Naive thymus-derived CD8-positive, alpha-beta T cell (primary cell): Measurements from ENCODE around the gene CCDC124. TPM values are rescaled to one million over a fixed set of nuclear protein-coding genes. Genes with fewer than 3 reads are reported as not detected.
"Not testable (repeated sequence)": the region's sequence is repeated elsewhere in the genome, so short reads cannot be mapped to it uniquely, and the experiment has no call there.

Experiments used
- ATAC-seq, 2 donors: fragments of 150-1000 bp; cut with Tn5 transposase in 1 of 2; sonication (Bioruptor Pico), chemical (Tn5 transposase) in 1 of 2; 1 replicate in 1 of 2; 2 replicates in 1 of 2; pipeline ENCODE4 v1.10.0; 2021; ENCODE audit warnings: mild to moderate bottlenecking in 2 of 2, moderate library complexity in 2 of 2
- POLR2A ChIA-PET: fragments of 350-600 bp; sonication (Branson Sonifier 250); formaldehyde crosslinking; loops from one replicate; lab custom pipeline; 2021; ENCODE audit warnings: antibody characterized with exemption; lab: Charles Lee
- DNase-seq, 10 donors: peaks; one replicate each; pipeline versions ENCODE4 v3.0.0 to v3.0.0-alpha.2; 2020 to 2022
- H3K27ac Mint-ChIP-seq, 10 donors: one replicate each; pipeline ENCODE4 v1.8.0; 2020 to 2022; ENCODE audit warnings: mild to moderate bottlenecking in 10 of 10, mixed read lengths in 10 of 10, moderate library complexity in 4 of 10, inconsistent platforms in 1 of 10
- H3K27me3 Mint-ChIP-seq, 5 donors: one replicate each; pipeline ENCODE4 v1.8.0; 2021 to 2022; ENCODE audit warnings: mixed read lengths in 5 of 5
- H3K36me3 Mint-ChIP-seq, 3 donors: one replicate each; pipeline ENCODE4 v1.8.0; 2020 to 2022; ENCODE audit warnings: mixed read lengths in 3 of 3, mild to moderate bottlenecking in 2 of 3, inconsistent platforms in 1 of 3
- H3K4me1 Mint-ChIP-seq, 4 donors: one replicate each; pipeline ENCODE4 v1.8.0; 2021 to 2022; ENCODE audit warnings: mixed read lengths in 4 of 4
- H3K4me3 Mint-ChIP-seq, 10 donors: one replicate each; pipeline ENCODE4 v1.8.0; 2020 to 2022; ENCODE audit warnings: mild to moderate bottlenecking in 10 of 10, mixed read lengths in 10 of 10, moderate library complexity in 6 of 10, inconsistent platforms in 1 of 10
- H3K9me3 Mint-ChIP-seq, 9 donors: one replicate each; pipeline ENCODE4 v1.8.0; 2020 to 2022; ENCODE audit warnings: mixed read lengths in 9 of 9, mild to moderate bottlenecking in 3 of 9, inconsistent platforms in 1 of 9, moderate library complexity in 1 of 9
- polyA plus RNA-seq, 3 donors: library from polyadenylated mRNA; unstranded; fragments of 300-500 nt; fragmentation: Illumina TruSeq; gene quantifications; one replicate each; pipeline ENCODE4 v1.2.3, GENCODE V29; 2021
- total RNA-seq, 8 experiments: library from RNA in 2 of 8; stranded (reverse) in 2 of 8; gene quantifications; one replicate each; pipeline ENCODE4 v1.2.3 and lab custom pipeline; 2021 to 2026

CCDC124 gene
- total and polyA plus RNA-seq, 5 experiments from 2014 or later = 36.2 to 53.6 (median 36.9) TPM

- no peak for ATAC-seq
- peaks cover 0 to 8% (median under 1%) of the 10 kb centered on the region in 5 donors for H3K27me3 Mint-ChIP-seq
- H3K36me3 Mint-ChIP-seq = no peaks in the 10 kb centered on the region
These were observed 42.2 kb downstream of the CCDC124 start for GRCh38 chr19:17975032-17975431.

GRCh38 chr19:17977021-17977420 lies 44.2 kb downstream of the CCDC124 start:
- no peak for DNase-seq
- Mint-ChIP-seq H3K36me3 (no peaks in the 10 kb centered on the region), H3K4me1 (peaks cover 0 to 7% (median under 1%) of the 10 kb centered on the region in 4 donors), H3K9me3 (no peaks in the 10 kb centered on the region), H3K27ac (no peak overlapping the region), H3K4me3 (no peak overlapping the region), H3K27me3 (peaks cover 3 to 24% (median 9%) of the 10 kb centered on the region in 5 donors)
- ATAC-seq = no peak
- POLR2A ChIA-PET = no interaction called here

More at GRCh38 chr19:17975032-17975431, 42.2 kb downstream of the CCDC124 start:
- Mint-ChIP-seq H3K4me1 (peaks cover 0 to 3% (median under 1%) of the 10 kb centered on the region in 4 donors), H3K4me3 (no peak overlapping the region), H3K27ac (peak overlapping the region in 1 of 10 donors; percentile 60), H3K9me3 (no peaks in the 10 kb centered on the region)
- no peak for DNase-seq
- POLR2A ChIA-PET = no interaction called here

GRCh38 chr19:17977488-17977887 lies 44.7 kb downstream of the CCDC124 start:
- no peak for ATAC-seq
- Mint-ChIP-seq H3K27me3 (peaks cover 3 to 28% (median 9%) of the 10 kb centered on the region in 5 donors), H3K36me3 (no peaks in the 10 kb centered on the region), H3K4me1 (peaks cover 0 to 7% (median under 1%) of the 10 kb centered on the region in 4 donors), H3K4me3 (no peak overlapping the region), H3K9me3 (no peaks in the 10 kb centered on the region), H3K27ac (peak overlapping the region in 2 of 10 donors; percentile 36 to 54)
- POLR2A ChIA-PET = no interaction called here
- no peak for DNase-seq

- Mint-ChIP-seq H3K27ac (no peak overlapping the region), H3K4me1 (peaks cover 0 to 7% (median under 1%) of the 10 kb centered on the region in 4 donors), H3K4me3 (no peak overlapping the region), H3K9me3 (no peaks in the 10 kb centered on the region), H3K36me3 (no peaks in the 10 kb centered on the region), H3K27me3 (peaks cover 3 to 36% (median 7%) of the 10 kb centered on the region in 5 donors)
- POLR2A ChIA-PET = no interaction called here
- DNase-seq = no peak
- no peak for ATAC-seq
These were observed 48.8 kb downstream of the CCDC124 start for GRCh38 chr19:17981611-17982010.

- DNase-seq (no peak), ATAC-seq (no peak)
- no peaks in the 10 kb centered on the region for H3K36me3 Mint-ChIP-seq
- peaks cover 3 to 36% (median 7%) of the 10 kb centered on the region in 5 donors for H3K27me3 Mint-ChIP-seq
- POLR2A ChIA-PET = interaction anchor here (0.5 kb wide), 1 partner anchor 22 kb away, joined by 5 read pairs; no protein-coding TSS in a partner anchor
- no peak overlapping the region for H3K27ac Mint-ChIP-seq
- no peaks in the 10 kb centered on the region for H3K9me3 Mint-ChIP-seq
- peaks cover 0 to 7% (median under 1%) of the 10 kb centered on the region in 4 donors for H3K4me1 Mint-ChIP-seq
- H3K4me3 Mint-ChIP-seq = no peak overlapping the region
These were observed 49.6 kb downstream of the CCDC124 start for GRCh38 chr19:17982430-17982829.

GRCh38 chr19:17985037-17985818 lies 52.4 kb downstream of the CCDC124 start:
- POLR2A ChIA-PET = no interaction called here
- no peak for DNase-seq
- H3K36me3 Mint-ChIP-seq = no peaks in the 10 kb centered on the region
- no peak overlapping the region for H3K4me3 Mint-ChIP-seq
- ATAC-seq = no peak
- peak overlapping the region in 2 of 10 donors; percentile 19 to 65 for H3K27ac Mint-ChIP-seq
- H3K4me1 Mint-ChIP-seq = peaks cover 0 to 3% (median 0%) of the 10 kb centered on the region in 4 donors
- H3K9me3 Mint-ChIP-seq = no peaks in the 10 kb centered on the region
- H3K27me3 Mint-ChIP-seq = peaks cover 2 to 34% (median 5%) of the 10 kb centered on the region in 5 donors

GRCh38 chr19:17986569-17986968 lies 53.8 kb downstream of the CCDC124 start:
- H3K36me3 Mint-ChIP-seq, H3K4me3 Mint-ChIP-seq, H3K4me1 Mint-ChIP-seq, H3K9me3 Mint-ChIP-seq, DNase-seq, ATAC-seq, H3K27ac Mint-ChIP-seq: not testable (repeated sequence)
- POLR2A ChIA-PET = interaction anchor here (0.7 kb wide), 1 partner anchor 133 kb away, joined by 3 read pairs; no protein-coding TSS in a partner anchor
- peaks cover 0 to 23% (median 0%) of the 10 kb centered on the region in 5 donors for H3K27me3 Mint-ChIP-seq

- DNase-seq = no peak
- Mint-ChIP-seq H3K27ac (no peak overlapping the region), H3K36me3 (no peaks in the 10 kb centered on the region), H3K4me3 (no peak overlapping the region), H3K4me1 (no peaks in the 10 kb centered on the region), H3K9me3 (no peaks in the 10 kb centered on the region), H3K27me3 (peaks cover 0 to 13% (median 0%) of the 10 kb centered on the region in 5 donors)
- no peak for ATAC-seq
- POLR2A ChIA-PET = interaction anchor here (0.7 kb wide), 1 partner anchor 30 kb away, joined by 3 read pairs; no protein-coding TSS in a partner anchor
These were observed 55.3 kb downstream of the CCDC124 start for GRCh38 chr19:17988161-17988560.

- no peaks in the 10 kb centered on the region for H3K36me3 Mint-ChIP-seq
- H3K27ac Mint-ChIP-seq = no peak overlapping the region
- peaks cover 0 to 13% (median 0%) of the 10 kb centered on the region in 5 donors for H3K27me3 Mint-ChIP-seq
- DNase-seq = no peak
- ATAC-seq = no peak
- H3K4me3 Mint-ChIP-seq = no peak overlapping the region
- no peaks in the 10 kb centered on the region for H3K4me1 Mint-ChIP-seq
- no peaks in the 10 kb centered on the region for H3K9me3 Mint-ChIP-seq
- POLR2A ChIA-PET = no interaction called here
These were observed 56.7 kb downstream of the CCDC124 start for GRCh38 chr19:17989425-17990094.

GRCh38 chr19:17993076-17993813 lies 60.4 kb downstream of the CCDC124 start:
- POLR2A ChIA-PET = interaction anchor here (1.2 kb wide), 1 partner anchor 47 kb away, joined by 5 read pairs; no protein-coding TSS in a partner anchor
- Mint-ChIP-seq H3K9me3 (no peaks in the 10 kb centered on the region), H3K27me3 (no peaks in the 10 kb centered on the region)

More at GRCh38 chr19:17993076-17993813, 60.4 kb downstream of the CCDC124 start:
- DNase-seq (no peak), ATAC-seq (no peak)
- Mint-ChIP-seq H3K27ac (no peak overlapping the region), H3K36me3 (no peaks in the 10 kb centered on the region), H3K4me3 (no peak overlapping the region), H3K4me1 (peaks cover 2 to 10% (median 5%) of the 10 kb centered on the region in 4 donors)
